K562 (cell line): Measurements from ENCODE around the gene BAD. TPM values are rescaled to one million over a fixed set of nuclear protein-coding genes. Genes with fewer than 3 reads are reported as not detected.
A peak's percentile ranks its signal among the peaks of the same experiment; 100 is the strongest.

ENCODE experiments used
- ATAC-seq: fragments of 200-7000 bp; cut with Tn5 transposase; 3 replicates; pipeline ENCODE4 v1.9.1; 2020; ENCODE audit warnings: moderate library complexity
- BruUV-seq: library from RNA; stranded (reverse); fragments of 400-500 nt; replicated peaks from 2 replicates; lab custom pipeline; 2021; lab: Mats Ljungman, UMichigan
- CTCF ChIA-PET: fragments of 300-600 bp; formaldehyde crosslinking; extraction: SDS; loops from one replicate; lab custom pipeline; 2021; ENCODE audit warnings: low intra/inter-chr PET ratio; lab: Yijun Ruan, JAX
- POLR2A ChIA-PET: fragments of 300-600, 350-650 bp; sonication (Branson Sonifier 250); formaldehyde crosslinking; extraction: SDS; loops from one replicate; lab custom pipeline; 2021; ENCODE audit warnings: antibody characterized with exemption, inconsistent platforms; lab: Yijun Ruan, JAX
- DNase-seq, 4 experiments: peaks; one replicate each; pipeline versions ENCODE4 v3.0.0 to v3.0.0-alpha.2; 2011 to 2018; ENCODE audit warnings: low spot score in 3 of 4, mixed read lengths in 3 of 4; ENCODE audit errors: extremely low read depth in 1 of 4
- FAIRE-seq: peaks from 2 replicates; lab custom pipeline; 2011; peaks lifted over from hg19 to GRCh38; lab: Jason Lieb, UNC
- H2AFZ ChIP-seq: 2 replicates; pipeline ENCODE4 v1.6.0; 2011; ENCODE audit warnings: low read depth, low read length, control low read depth, inconsistent platforms
- H3K27ac ChIP-seq: fragments of 200-600 bp; 3 replicates; pipeline ENCODE4 v1.8.0; 2011; ENCODE audit warnings: low read depth, mild to moderate bottlenecking, control low read depth, inconsistent platforms, low read length, moderate library complexity, mixed read lengths; ENCODE audit errors: extremely low read depth
- H3K27me3 ChIP-seq, 2 experiments: fragments of 300-600 bp in 1 of 2; 2 replicates in 1 of 2; 3 replicates in 1 of 2; pipeline versions ENCODE4 v1.6.0 to v1.8.0; 2011; ENCODE audit warnings: inconsistent platforms in 2 of 2, low read length in 2 of 2, mild to moderate bottlenecking in 1 of 2, mixed read lengths in 1 of 2, moderate library complexity in 1 of 2; ENCODE audit not compliant: control insufficient read depth in 2 of 2, insufficient read depth in 2 of 2
- H3K36me3 ChIP-seq: fragments of 300-600 bp; 3 replicates; pipeline ENCODE4 v1.8.0; 2011; ENCODE audit warnings: mild to moderate bottlenecking, low read length, inconsistent platforms; ENCODE audit not compliant: control insufficient read depth, insufficient read depth
- H3K4me1 ChIP-seq, 2 experiments: fragments of 200-600 bp in 1 of 2; replicated peaks in 1 of 2; 2 replicates in 1 of 2; 3 replicates in 1 of 2; pipeline versions ENCODE4 v1.5.1 to v1.8.0; 2011; ENCODE audit warnings: inconsistent platforms in 2 of 2, low read length in 2 of 2, mild to moderate bottlenecking in 1 of 2, mixed read lengths in 1 of 2, moderate library complexity in 1 of 2; ENCODE audit not compliant: control insufficient read depth in 2 of 2, insufficient read depth in 2 of 2
- H3K4me2 ChIP-seq: 2 replicates; pipeline ENCODE4 v1.6.1; 2011; ENCODE audit warnings: low read length, control low read depth, inconsistent platforms, mixed read lengths; ENCODE audit not compliant: insufficient read depth
- H3K4me3 ChIP-seq: fragments of 200-600 bp; sonication (generic), shearing (Covaris generic); 2 replicates; pipeline ENCODE4 v1.5.1; 2016; ENCODE audit warnings: control low read depth, inconsistent platforms
- H3K79me2 ChIP-seq: fragments of 200-600 bp; 3 replicates; pipeline ENCODE4 v1.8.0; 2011; ENCODE audit warnings: low read length, inconsistent platforms; ENCODE audit not compliant: control insufficient read depth, insufficient read depth
- H3K9ac ChIP-seq, 2 experiments: 2 replicates each; pipeline versions ENCODE4 v1.6.0 to v1.6.1; 2011; ENCODE audit warnings: low read depth in 2 of 2, low read length in 2 of 2, control low read depth in 1 of 2, inconsistent platforms in 1 of 2, mild to moderate bottlenecking in 1 of 2, mixed read lengths in 1 of 2; ENCODE audit not compliant: insufficient read depth in 1 of 2
- H3K9me1 ChIP-seq: one replicate; pipeline ENCODE4 v1.6.0; 2011; ENCODE audit warnings: inconsistent platforms, mild to moderate bottlenecking, low read length, moderate library complexity; ENCODE audit not compliant: control insufficient read depth, insufficient read depth
- H3K9me3 ChIP-seq: replicated peaks from 2 replicates; pipeline ENCODE4 v1.5.1; 2011; ENCODE audit warnings: low read depth, low read length, inconsistent platforms; ENCODE audit not compliant: control insufficient read depth, insufficient read depth
- H4K20me1 ChIP-seq: replicated peaks from 2 replicates; pipeline ENCODE4 v1.6.1; 2011; ENCODE audit warnings: low read length, inconsistent platforms, mixed read lengths; ENCODE audit not compliant: control insufficient read depth, insufficient read depth
- BRD4 ChIP-seq: fragments of 200-600 bp; sonication (generic); IDR thresholded peaks from 2 replicates; pipeline ENCODE4 v1.6.1; 2017; ENCODE audit warnings: inconsistent platforms
- BRF1 ChIP-seq: IDR thresholded peaks from 3 replicates; pipeline ENCODE4 v1.6.1; 2011; ENCODE audit warnings: borderline replicate concordance, mild to moderate bottlenecking; ENCODE audit not compliant: insufficient read length; ENCODE audit errors: extremely low read depth
- CBX1 ChIP-seq: sonication (generic); IDR thresholded peaks from 2 replicates; pipeline ENCODE4 v1.6.1; 2016; ENCODE audit warnings: antibody characterized with exemption, low read depth, mild to moderate bottlenecking
- CC2D1A ChIP-seq: fragments of 450-650 bp; IDR thresholded peaks from 2 replicates; pipeline ENCODE4 v1.6.1; 2017; ENCODE audit warnings: mild to moderate bottlenecking
- CHD1 ChIP-seq: fragments of 200-600 bp; sonication (generic); IDR thresholded peaks from one replicate; pipeline ENCODE4 v1.6.1; 2012; ENCODE audit warnings: mild to moderate bottlenecking, moderate library complexity, low read length, inconsistent platforms
- FOXO4 ChIP-seq: fragments of 450-650 bp; formaldehyde crosslinking; IDR thresholded peaks from 2 replicates; pipeline ENCODE4 v1.4.0; 2020; ENCODE audit warnings: mild to moderate bottlenecking, moderate library complexity
- GATA2 ChIP-seq: sonication (generic); formaldehyde crosslinking; IDR thresholded peaks from 2 replicates; pipeline ENCODE4 v1.4.0; 2020; ENCODE audit warnings: mild to moderate bottlenecking, missing genetic modification reagents
- MAZ ChIP-seq, 2 experiments: fragments of 450-650 bp in 1 of 2; sonication (generic) in 1 of 2; formaldehyde crosslinking; IDR thresholded peaks in 1 of 2; conservative IDR thresholded peaks in 1 of 2; 2 replicates each; pipeline versions ENCODE4 v1.4.0 to v1.5.0; 2020; ENCODE audit warnings: mild to moderate bottlenecking in 1 of 2, missing genetic modification reagents in 1 of 2
- MYC ChIP-seq, 2 experiments: fragments of 250-450 bp in 1 of 2; sonication (Bioruptor Pico) in 1 of 2; IDR thresholded peaks; 2 replicates each; pipeline versions ENCODE4 v1.5.1 to v1.6.1; 2012 to 2021; ENCODE audit warnings: low read depth in 2 of 2, borderline replicate concordance in 1 of 2, improper control_type of control experiment in 1 of 2, low read length in 1 of 2, mild to moderate bottlenecking in 1 of 2, moderate library complexity in 1 of 2
- NCOA1 ChIP-seq: fragments of 450-650 bp; IDR thresholded peaks from 2 replicates; pipeline ENCODE4 v1.6.1; 2016; ENCODE audit warnings: low read depth
- NFE2L1 ChIP-seq: fragments of 450-650 bp; IDR thresholded peaks from 2 replicates; pipeline ENCODE4 v1.6.1; 2016; ENCODE audit warnings: missing genetic modification characterization, low read depth, mild to moderate bottlenecking, missing compliant biosample characterization, moderate library complexity, borderline replicate concordance
- PTTG1 ChIP-seq: fragments of 450-650 bp; IDR thresholded peaks from 2 replicates; pipeline ENCODE4 v1.6.1; 2016; ENCODE audit warnings: low read depth, mild to moderate bottlenecking, missing genetic modification characterization, missing compliant biosample characterization
- RBM14 ChIP-seq: fragments of 200-400 bp; formaldehyde crosslinking; IDR thresholded peaks from 2 replicates; pipeline ENCODE4 v1.6.1; 2018; ENCODE audit warnings: low read depth, mild to moderate bottlenecking, low read length, moderate library complexity, borderline replicate concordance; ENCODE audit not compliant: insufficient read depth
- TRIM24 ChIP-seq, 2 experiments: fragments of 450-650 bp; IDR thresholded peaks; 2 replicates each; pipeline ENCODE4 v1.6.1; 2016
- USF1 ChIP-seq: sonication (generic); formaldehyde crosslinking; IDR thresholded peaks from 2 replicates; pipeline ENCODE4 v1.9.0; 2022; ENCODE audit warnings: mild to moderate bottlenecking, missing genetic modification reagents
- ZBTB17 ChIP-seq: fragments of 450-650 bp; formaldehyde crosslinking; IDR thresholded peaks from 2 replicates; pipeline ENCODE4 v1.4.0; 2020; ENCODE audit warnings: mild to moderate bottlenecking
- ZFPM2 ChIP-seq: fragments of 250-450 bp; sonication (Bioruptor Pico); IDR thresholded peaks from 2 replicates; pipeline ENCODE4 v1.5.1; 2022; ENCODE audit warnings: mild to moderate bottlenecking
- ZNF23 ChIP-seq: fragments of 250-450 bp; sonication (Bioruptor Pico); IDR thresholded peaks from 2 replicates; pipeline ENCODE4 v1.4.0; 2020; ENCODE audit warnings: mild to moderate bottlenecking
- WGBS: fragments of 100-300 bp; shearing (Covaris generic); methylation state at CpG from one replicate; pipeline ENCODE4 v1.1.6; 2016; ENCODE audit warnings: low coverage, mixed read lengths; ENCODE audit not compliant: insufficient coverage; ENCODE audit errors: missing lambda C conversion rate; 5-methylcytosine and 5-hydroxymethylcytosine counted together
- in situ Hi-C: fragments of 300-500 bp; cut with MboI; formaldehyde crosslinking; loops from 4 replicates; pipeline ENCODE4 v1.15.0; 2018; ENCODE audit warnings: inconsistent platforms, mixed read lengths
- intact Hi-C: fragments of 100-400 bp; cut with micrococcal nuclease; formaldehyde crosslinking; loops from 2 replicates; pipeline ENCODE4 v1.14.2; 2022
- polyA plus RNA-seq, 8 experiments: library from polyadenylated mRNA; depleted of rRNA in 4 of 8; stranded (reverse) in 5 of 8; unstranded in 3 of 8; fragments of >200 nt; fragmentation: Nextera tagmentation in 2 of 8; fragmentation: Illumina TruSeq in 1 of 8; extraction: Ambion mirVana in 2 of 8; extraction: Trizol in 1 of 8; gene quantifications; 2 replicates each; pipeline versions ENCODE4 v1.2.1 to v1.2.3, GENCODE V29; 2011 to 2014; ENCODE audit warnings: inconsistent platforms in 1 of 8, missing spikeins in 1 of 8
- total RNA-seq, 7 experiments: library from RNA; depleted of rRNA in 6 of 7; stranded (reverse); fragments of >200 nt in 6 of 7; fragmentation: Illumina TruSeq in 2 of 7; extraction: Trizol in 2 of 7; gene quantifications; 2 replicates each; pipeline versions ENCODE4 v1.2.1 to v1.2.3, GENCODE V29; 2011 to 2021; ENCODE audit warnings: low replicate concordance in 1 of 7

Gene BAD
- total and polyA plus RNA-seq, 9 of the 15 experiments (the other 6 are each of a cell fraction or from before 2014, with no cell fraction given) = 0.61 to 45.6 (median 11.8) TPM

GRCh38 chr11:64304032-64304315 is 19.5 kb upstream of the BAD start:
- Histone ChIP-seq H3K4me1 (peaks cover 32 to 58% of the 10 kb centered on the region in 2 experiments), H3K9ac (peak overlapping the region; percentile 94 to 100), H3K27me3 (no peaks in the 10 kb centered on the region; a peak in 1 of 5 replicates), H3K9me3 (no peaks in the 10 kb centered on the region), H3K4me3 (peak overlapping the region; percentile 72), H3K9me1 (peaks cover 5% of the 10 kb centered on the region), H3K36me3 (peaks cover 22% of the 10 kb centered on the region; the same call in 2 of the 3 replicates), H2AFZ (peak overlapping the region; percentile 93; the same call in 1 of the 2 replicates), H3K4me2 (peak overlapping the region; percentile 93), H4K20me1 (no peaks in the 10 kb centered on the region; the same call in 1 of the 2 replicates), H3K27ac (peak overlapping the region; percentile 100)
- FAIRE-seq (no peak), DNase-seq (no peak), ATAC-seq (no peak)
- intact Hi-C loops = loop anchor here (1.0 to 10.0 kb wide), 6 partner anchors 33 to 469 kb away; partner anchors contain the start of genes FKBP2, MARK2, PPP1R14B and STIP1
- in situ Hi-C loops = no loop called here
- POLR2A ChIA-PET = interaction anchor here (0.6 to 5.8 kb wide), 14 partner anchors 14 to 1196 kb away, joined by 3 to 68 read pairs (median 4); partner anchors contain the start of genes BAD, FERMT3, NUDT22 and PPP1R14B
- BruUV-seq = no TSS peak
- TF ChIP-seq GATA2 (CRISPR knock-in tag) = no peak
- no peak for TF ChIP-seq MYC (IDR thresholded peaks at IDR 0.05; ENCODE audit: low read depth, low read length)
- TF ChIP-seq MYC (CRISPR knock-in tag; IDR thresholded peaks at IDR 0.05; ENCODE audit: borderline replicate concordance, low read depth) = no peak
- no peak for TF ChIP-seq TRIM24 (IDR thresholded peaks at IDR 0.05)
- no peak for TF ChIP-seq RBM14
- TF ChIP-seq USF1 = no peak
- no peak for TF ChIP-seq CBX1
- TF ChIP-seq CC2D1A = no peak
- TF ChIP-seq NCOA1 = no peak
- no peak for TF ChIP-seq BRD4
- TF ChIP-seq FOXO4 (CRISPR knock-in tag) = no peak
- TF ChIP-seq ZFPM2 (CRISPR knock-in tag) = no peak
- TF ChIP-seq PTTG1 = no peak
- TF ChIP-seq MAZ (CRISPR knock-in tag; conservative IDR thresholded peaks at IDR 0.05 in 1 of 2, IDR thresholded peaks at IDR 0.05 in 1 of 2) = no peak
- no peak for TF ChIP-seq ZNF23 (CRISPR knock-in tag)
- no peak for TF ChIP-seq BRF1
- no peak for TF ChIP-seq ZBTB17 (CRISPR knock-in tag)
- no peak for TF ChIP-seq NFE2L1 (tag)
- no peak for TF ChIP-seq CHD1
- TF ChIP-seq, all 486 proteins: peak for 0
- WGBS = 41% methylated on average over 5 of the region's 5 CpGs
- peaks cover 32% of the 10 kb centered on the region for H3K79me2 ChIP-seq
- CTCF ChIA-PET = interaction anchor here (1.4 kb wide), 1 partner anchor 100 kb away, joined by 10 read pairs; no protein-coding TSS in a partner anchor
